ENCODE measurements around the gene EOGT.

GRCh38 chr3:69048990-69049389 is 35.5 kb upstream of the EOGT start:
- TF ChIP-seq POLR2A (IDR thresholded peaks at IDR 0.05), result no peak
- TF ChIP-seq CTCF (IDR thresholded peaks at IDR 0.05), result no peak
- no peak for TF ChIP-seq EP300 (IDR thresholded peaks at IDR 0.05)
